Hepatocyte (in vitro differentiated cells): ENCODE measurements around the gene VPS11. TPM values are rescaled to one million over a fixed set of nuclear protein-coding genes. Genes with fewer than 3 reads are reported as not detected.

Source experiments
- DNase-seq: peaks from one replicate; pipeline ENCODE4 v3.0.0-alpha.2; 2016; ENCODE audit warnings: low spot score
- H2AFZ ChIP-seq: fragments of 200-600 bp; sonication (generic); 2 replicates; pipeline ENCODE4 v1.6.0; 2016; ENCODE audit warnings: antibody characterized with exemption, mild to moderate bottlenecking
- H3K27ac ChIP-seq: fragments of 200-600 bp; sonication (generic); 2 replicates; pipeline ENCODE4 v1.5.1; 2016; ENCODE audit warnings: mild to moderate bottlenecking
- H3K27me3 ChIP-seq: fragments of 200-600 bp; sonication (generic); 2 replicates; pipeline ENCODE4 v1.6.1; 2016
- H3K36me3 ChIP-seq: fragments of 200-600 bp; sonication (generic); replicated peaks from 2 replicates; pipeline ENCODE4 v1.5.1; 2016; ENCODE audit warnings: low read depth; ENCODE audit not compliant: insufficient read depth
- H3K4me1 ChIP-seq: fragments of 200-600 bp; sonication (generic); 2 replicates; pipeline ENCODE4 v1.5.1; 2016; ENCODE audit warnings: mild to moderate bottlenecking, moderate library complexity; ENCODE audit not compliant: insufficient read depth
- H3K4me2 ChIP-seq: fragments of 200-600 bp; sonication (generic); 2 replicates; pipeline ENCODE4 v1.6.0; 2016
- H3K4me3 ChIP-seq: fragments of 200-600 bp; sonication (generic); 2 replicates; pipeline ENCODE4 v1.5.1; 2016; ENCODE audit warnings: mild to moderate bottlenecking
- H3K79me2 ChIP-seq: fragments of 200-600 bp; sonication (generic); 2 replicates; pipeline ENCODE4 v1.6.0; 2017; ENCODE audit warnings: mild to moderate bottlenecking
- H3K9me2 ChIP-seq: fragments of 200-600 bp; sonication (generic); replicated peaks from 2 replicates; pipeline ENCODE4 v1.6.0; 2017; ENCODE audit warnings: mild to moderate bottlenecking; ENCODE audit not compliant: insufficient read depth
- H3K9me3 ChIP-seq: fragments of 200-600 bp; sonication (generic); 2 replicates; pipeline ENCODE4 v1.5.1; 2016; ENCODE audit warnings: low read depth, mild to moderate bottlenecking
- H4K20me1 ChIP-seq: fragments of 200-600 bp; sonication (generic); 2 replicates; pipeline ENCODE4 v1.6.0; 2016; ENCODE audit warnings: mild to moderate bottlenecking; ENCODE audit not compliant: insufficient read depth, poor library complexity, severe bottlenecking
- CTCF ChIP-seq: fragments of 200-600 bp; sonication (generic); IDR thresholded peaks from 2 replicates; pipeline ENCODE4 v1.5.1; 2016; ENCODE audit warnings: antibody characterized with exemption, mild to moderate bottlenecking; ENCODE audit not compliant: poor library complexity
- EZH2 ChIP-seq: fragments of 200-600 bp; sonication (generic); IDR thresholded peaks from 2 replicates; pipeline ENCODE4 v1.6.1; 2016; ENCODE audit warnings: antibody characterized with exemption, mild to moderate bottlenecking, borderline replicate concordance
- EZH2phosphoT487 ChIP-seq: fragments of 200-600 bp; sonication (generic); IDR thresholded peaks from one replicate; pipeline ENCODE4 v1.6.1; 2018; ENCODE audit warnings: antibody characterized with exemption, mild to moderate bottlenecking, low read depth, moderate library complexity; ENCODE audit not compliant: unreplicated experiment, severe bottlenecking
- WGBS: methylation state at CpG from one replicate; pipeline ENCODE4 v1.1.6; 2016; ENCODE audit warnings: low lambda C conversion rate; ENCODE audit errors: missing lambda C conversion rate; 5-methylcytosine and 5-hydroxymethylcytosine counted together
- polyA plus RNA-seq: library from polyadenylated mRNA; unstranded; fragments of >200 nt; fragmentation: Nextera tagmentation; extraction: Ambion mirVana; gene quantifications from 2 replicates; pipeline ENCODE4 v1.2.1, GENCODE V29; 2016
- total RNA-seq: library from RNA; depleted of rRNA; stranded (reverse); fragments of >200 nt; gene quantifications from 2 replicates; pipeline ENCODE4 v1.2.3, GENCODE V29; 2014

Gene VPS11
- total and polyA plus RNA-seq, 2 experiments from 2014 or later, result 31.8 to 36.9 TPM

DNA sequence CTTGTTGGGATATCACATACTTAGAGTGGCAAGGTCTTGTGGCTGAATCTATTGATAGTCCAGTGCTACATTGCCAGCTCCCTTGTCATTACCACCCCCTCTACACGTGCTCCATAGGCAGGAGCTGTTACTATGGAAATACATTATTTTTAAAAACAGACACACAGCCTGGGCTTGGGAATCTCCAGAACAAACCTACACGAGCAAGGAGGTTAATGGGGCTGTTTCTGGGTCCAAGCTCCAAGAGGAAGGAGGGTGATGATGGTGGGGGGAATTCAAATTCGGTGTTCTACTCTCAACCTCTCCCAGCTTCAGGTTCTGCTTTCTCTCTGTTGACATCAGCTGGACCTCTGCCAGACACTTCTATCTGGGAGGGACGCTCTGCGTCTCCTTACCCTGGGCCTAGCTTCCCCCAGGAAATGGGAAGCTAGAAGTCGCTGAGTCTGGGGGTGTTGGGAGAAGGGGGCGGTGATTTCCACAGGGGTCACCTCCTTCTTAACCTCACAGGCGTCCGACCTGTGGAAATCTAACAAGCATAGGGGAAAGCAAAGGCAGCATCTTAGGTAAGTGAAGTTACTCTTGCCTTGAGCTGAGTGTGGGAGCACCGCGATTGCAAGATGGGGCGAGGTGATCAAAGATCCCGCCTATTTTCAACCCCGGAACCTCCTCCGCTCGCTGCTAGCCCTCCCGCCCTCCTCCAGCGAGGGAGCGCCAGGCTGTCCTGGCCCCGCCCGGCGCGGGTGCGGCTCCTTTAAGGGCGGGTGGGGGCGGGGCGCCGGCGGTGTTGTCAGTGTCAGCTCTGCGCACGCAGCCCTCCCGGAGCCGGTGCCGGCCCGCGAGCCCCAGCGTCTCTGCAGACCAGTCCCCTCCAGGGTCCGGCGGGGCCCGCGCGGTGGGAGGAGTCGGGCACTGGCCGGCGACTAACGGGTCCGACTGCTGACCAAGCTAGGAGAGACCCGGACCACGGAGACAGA, 39.2 kb downstream of the VPS11 start, which contains the start of gene C2CD2L:
C2CD2L (plus strand) TSS at position 781 of the 974 bp plus-strand sequence. CDS start 398 bp downstream, outside the sequence.
- Histone ChIP-seq H3K36me3 (no peaks in the 10 kb centered on the region), H3K27me3 (no peaks in the 10 kb centered on the region), H3K27ac (peak within 1 kb of the TSS; percentile 74), H3K9me2 (no peaks in the 10 kb centered on the region), H3K4me1 (peaks cover 27% of the 10 kb centered on the region), H3K4me2 (peak within 1 kb of the TSS; percentile 90), H3K4me3 (peak within 1 kb of the TSS; percentile 86), H3K9me3 (no peaks in the 10 kb centered on the region), H2AFZ (peak within 1 kb of the TSS; percentile 65), H4K20me1 (no peaks in the 10 kb centered on the region), H3K79me2 (peaks cover 20% of the 10 kb centered on the region)
- DNase-seq, result peak; percentile 96
- no peak for TF ChIP-seq EZH2phosphoT487
- no peak for TF ChIP-seq CTCF
- no peak for TF ChIP-seq EZH2
- 4% methylated on average over 26 of the region's 49 CpGs for WGBS

DNA sequence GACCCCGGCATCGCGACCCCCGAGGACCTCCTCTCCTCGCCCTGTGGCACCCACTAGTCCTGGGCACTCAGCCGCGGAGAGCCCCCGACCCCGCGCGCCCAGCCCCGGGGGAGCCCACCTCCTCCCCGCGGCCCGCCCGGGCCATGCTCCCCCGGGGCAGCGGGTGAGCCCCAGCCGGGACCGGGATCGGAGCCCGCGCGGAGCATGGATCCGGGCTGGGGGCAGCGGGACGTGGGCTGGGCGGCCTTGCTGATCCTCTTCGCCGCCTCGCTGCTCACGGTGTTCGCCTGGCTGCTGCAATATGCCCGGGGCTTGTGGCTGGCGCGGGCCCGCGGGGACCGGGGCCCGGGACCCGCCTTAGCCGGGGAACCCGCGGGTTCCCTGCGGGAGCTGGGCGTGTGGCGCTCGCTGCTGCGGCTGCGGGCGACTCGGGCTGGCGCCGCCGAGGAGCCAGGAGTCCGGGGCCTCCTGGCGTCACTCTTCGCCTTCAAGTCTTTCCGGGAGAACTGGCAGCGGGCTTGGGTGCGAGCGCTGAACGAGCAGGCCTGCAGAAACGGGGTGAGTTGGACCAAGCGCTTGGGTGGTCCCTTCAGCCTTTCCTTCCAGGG, 40.0 kb downstream of the VPS11 start:
- Histone ChIP-seq H3K4me3 (peak overlapping the region; percentile 86), H3K79me2 (peaks cover 20% of the 10 kb centered on the region), H3K4me1 (peaks cover 27% of the 10 kb centered on the region), H2AFZ (peak overlapping the region; percentile 65), H3K36me3 (no peaks in the 10 kb centered on the region), H3K27me3 (no peaks in the 10 kb centered on the region), H3K9me2 (no peaks in the 10 kb centered on the region), H3K27ac (peak overlapping the region; percentile 60), H4K20me1 (no peaks in the 10 kb centered on the region), H3K9me3 (no peaks in the 10 kb centered on the region), H3K4me2 (peak overlapping the region; percentile 90)
- TF ChIP-seq EZH2 (no peak), EZH2phosphoT487 (no peak), CTCF (no peak)
- DNase-seq, result peak; percentile 39
- WGBS, result 1% methylated on average over 37 of the region's 65 CpGs

DNA sequence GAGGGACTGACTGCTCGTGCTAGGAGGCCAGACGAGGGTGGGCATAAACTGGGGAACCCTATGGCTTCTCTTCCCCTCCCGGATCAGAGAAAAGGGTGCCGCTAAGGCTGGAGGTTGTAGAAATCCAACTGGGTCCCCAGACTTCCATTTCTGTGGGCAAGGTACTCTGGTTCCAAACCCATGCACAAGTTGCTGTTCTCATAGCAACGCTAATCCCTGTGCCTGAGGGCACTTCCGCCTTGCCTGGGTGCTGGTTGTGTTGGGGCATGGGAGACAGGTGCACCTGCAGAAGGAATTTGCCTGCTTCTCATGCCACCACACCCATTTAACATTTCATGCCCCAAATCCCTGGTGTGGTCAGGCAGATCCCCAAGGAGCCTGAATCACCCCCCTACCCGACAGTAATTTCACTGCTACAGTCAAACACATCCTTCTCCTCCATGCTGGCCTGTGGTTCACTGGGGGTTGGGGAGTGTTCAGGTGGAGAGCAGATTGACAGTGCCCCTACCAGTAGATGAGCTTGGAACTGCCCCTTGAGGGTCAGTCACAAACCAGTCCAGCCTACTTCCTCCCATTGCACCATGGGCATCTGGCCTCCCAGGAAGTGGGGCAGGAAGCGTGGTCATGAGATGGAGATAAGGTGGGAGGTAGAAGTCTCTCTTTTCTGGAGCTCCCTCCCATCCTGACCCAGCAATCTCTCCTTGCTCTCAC, 40.7 kb downstream of the VPS11 start:
- Histone ChIP-seq H3K9me2 (no peaks in the 10 kb centered on the region), H3K27ac (peak overlapping the region; percentile 60), H3K4me3 (peak overlapping the region; percentile 86), H3K79me2 (peaks cover 19% of the 10 kb centered on the region), H4K20me1 (no peaks in the 10 kb centered on the region), H3K36me3 (no peaks in the 10 kb centered on the region), H3K9me3 (no peaks in the 10 kb centered on the region), H2AFZ (peak overlapping the region; percentile 65), H3K4me2 (peak overlapping the region; percentile 90), H3K4me1 (peaks cover 21% of the 10 kb centered on the region), H3K27me3 (no peaks in the 10 kb centered on the region)
- 19% methylated on average over 8 of the region's 8 CpGs for WGBS
- peak; percentile 43 for DNase-seq
- no peak for TF ChIP-seq EZH2
- TF ChIP-seq EZH2phosphoT487, result no peak
- no peak for TF ChIP-seq CTCF
